HG03558 (cell line): ENCODE data around the gene KDM4C.
A peak's percentile ranks its signal among the peaks of the same experiment; 100 is the strongest.
"Not testable (repeated sequence)": the region's sequence is repeated elsewhere in the genome, so short reads cannot be mapped to it uniquely, and the experiment has no call there.

Experiments
- ATAC-seq: cut with Tn5 transposase; IDR thresholded peaks from one replicate; pipeline ENCODE4 v1.9.1; 2021; ENCODE audit warnings: moderate number of reproducible peaks; ENCODE audit not compliant: unreplicated experiment; ENCODE audit errors: extremely low read depth

Gene KDM4C

DNA sequence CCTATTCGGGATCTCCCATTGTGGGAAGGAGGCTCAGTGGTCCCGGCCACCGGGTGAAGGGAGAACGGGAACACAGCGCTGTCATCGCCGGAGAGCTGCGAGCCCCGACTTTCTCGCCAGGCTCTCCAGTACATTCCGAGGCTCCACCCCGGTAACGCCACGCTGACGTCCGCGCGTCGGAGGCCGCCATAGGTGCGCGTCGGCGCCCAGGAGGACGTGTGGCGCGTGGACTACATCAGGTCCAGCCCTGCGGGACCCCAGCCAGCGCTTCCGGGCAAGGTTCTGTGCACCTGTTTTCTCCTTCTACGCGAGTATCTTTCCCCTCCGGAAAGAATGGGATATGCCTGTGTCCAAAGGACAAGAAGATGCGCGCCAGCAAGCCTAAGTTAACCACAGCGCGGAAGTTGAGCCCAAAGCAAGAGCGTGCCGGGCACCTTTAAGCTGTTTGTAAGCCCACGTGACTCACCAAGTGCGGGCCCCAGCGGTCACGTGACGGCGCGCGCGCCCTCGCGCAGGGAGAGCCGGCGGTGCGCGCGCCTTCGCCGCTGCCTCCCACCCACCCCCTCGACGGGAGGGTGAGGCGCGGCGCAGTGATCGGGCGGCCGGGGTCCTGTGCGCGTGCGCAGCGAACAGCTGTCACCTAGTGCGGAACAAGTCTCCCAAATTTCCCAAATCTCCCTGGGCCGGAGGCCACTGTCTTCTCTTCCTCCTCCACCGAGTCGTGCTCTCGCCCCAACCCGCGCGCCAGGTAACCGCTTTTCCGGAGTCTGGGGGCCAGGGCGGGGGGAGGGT, at the start of gene KDM4C:
Gene KDM4C (plus strand): TSS at position 518 of the 792 bp plus-strand sequence. CDS start 35,016 bp downstream, outside the sequence.
- peak; percentile 65 for ATAC-seq

DNA sequence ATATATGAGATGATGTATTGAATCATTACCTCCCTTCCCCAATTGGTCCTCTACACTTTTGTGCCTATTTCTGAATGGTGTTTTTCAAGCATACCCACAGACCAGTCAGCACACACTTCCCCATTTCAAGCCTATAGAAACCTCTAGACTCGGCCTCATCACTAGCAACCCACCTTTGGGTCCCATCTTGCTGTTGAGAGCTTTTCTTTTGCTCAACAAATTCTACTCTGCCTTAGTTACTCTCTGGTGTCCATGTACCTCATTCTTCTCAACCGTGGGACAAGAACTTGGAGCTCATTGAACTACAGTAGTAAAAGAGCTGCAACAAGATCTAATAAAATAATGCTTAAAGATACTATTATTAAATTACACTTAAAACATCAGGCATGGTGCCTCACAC, 49.0 kb upstream of the KDM4C start:
- ATAC-seq = no peak

DNA sequence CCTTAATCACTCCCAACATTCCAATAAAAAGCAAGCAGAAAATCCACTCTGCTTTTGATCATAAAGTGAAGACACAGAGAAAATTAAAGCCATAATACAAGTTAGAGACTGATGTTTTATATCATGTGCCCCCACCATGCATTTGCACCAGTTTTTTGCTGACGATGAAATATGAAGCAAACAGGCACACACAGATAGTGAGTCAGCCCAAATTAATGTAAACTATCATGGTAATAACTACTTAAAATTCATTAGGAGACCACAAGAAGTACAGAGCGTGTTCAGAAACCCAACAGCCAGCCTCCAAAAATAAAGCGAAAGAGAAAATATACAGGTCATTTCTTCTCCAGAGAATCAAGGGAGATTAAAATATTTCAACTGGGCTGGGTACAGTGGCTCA, 46.4 kb upstream of the KDM4C start:
- ATAC-seq = no peak

DNA sequence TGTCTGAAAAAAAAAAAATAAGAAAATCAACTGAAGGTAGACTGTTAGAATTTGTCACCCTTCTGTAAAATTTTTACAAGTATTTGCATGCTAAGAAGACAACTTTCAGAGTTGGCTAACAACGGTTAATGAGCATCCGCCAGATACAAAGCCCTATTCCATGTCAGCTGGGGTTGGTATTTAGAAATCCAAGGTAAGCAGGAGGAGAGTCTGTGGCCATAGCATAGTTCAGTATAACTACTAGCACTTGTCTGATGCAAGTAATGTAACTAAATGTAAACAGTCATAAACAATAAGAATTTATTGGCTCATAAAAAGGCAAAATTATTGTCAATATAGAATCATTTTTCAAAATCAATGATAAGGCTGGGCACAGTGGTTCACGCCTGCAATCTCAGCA, 45.7 kb upstream of the KDM4C start:
- ATAC-seq = no peak

DNA sequence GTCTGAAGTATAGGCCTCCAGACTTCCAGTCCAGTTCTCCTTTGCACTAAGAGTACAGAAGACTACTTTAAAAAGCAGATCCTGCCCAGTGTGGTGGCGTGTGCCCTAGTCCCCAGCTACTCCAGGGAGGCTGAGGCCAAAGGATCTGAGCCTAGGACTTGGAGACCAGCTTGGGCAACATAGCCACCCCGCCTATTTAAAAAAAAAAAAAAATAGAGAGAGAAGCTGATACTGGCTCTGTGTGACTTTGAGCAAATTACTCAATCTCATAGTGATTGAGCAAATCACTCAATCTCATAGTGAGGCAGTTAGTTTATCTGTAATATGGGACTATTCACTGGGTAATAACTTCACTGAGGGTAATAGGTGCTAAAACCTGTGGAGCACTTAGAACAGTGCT, 43.6 kb upstream of the KDM4C start:
- ATAC-seq = no peak

DNA sequence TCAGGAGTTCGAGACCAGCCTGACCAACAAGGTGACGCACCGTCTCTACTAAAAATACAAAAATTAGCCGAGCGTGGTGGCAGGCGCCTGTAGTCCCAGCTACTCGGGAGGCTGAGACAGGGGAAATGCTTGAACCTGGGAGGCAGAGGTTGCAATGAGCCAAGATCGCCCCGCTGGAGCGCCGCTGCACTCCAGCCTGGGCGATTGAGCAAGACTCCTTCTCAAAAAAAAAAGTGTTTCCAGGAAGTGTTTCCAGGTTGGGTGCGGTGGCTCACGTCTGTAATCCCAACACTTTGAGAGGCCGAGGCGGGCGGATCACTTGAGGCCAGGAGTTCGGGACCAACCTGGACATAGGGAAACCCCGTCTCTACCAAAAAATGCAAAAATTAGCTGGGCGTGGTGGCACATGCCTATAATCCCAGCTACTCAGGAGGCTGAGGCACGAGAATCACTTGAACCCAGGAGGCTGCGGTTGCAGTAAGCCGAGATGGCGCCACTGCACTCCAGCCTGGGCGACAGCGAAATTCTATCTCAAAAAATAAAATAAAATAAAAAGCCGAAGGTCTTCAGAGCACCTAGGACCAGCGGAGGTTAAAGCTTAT, 42.5 kb upstream of the KDM4C start:
- ATAC-seq = not testable (repeated sequence)

DNA sequence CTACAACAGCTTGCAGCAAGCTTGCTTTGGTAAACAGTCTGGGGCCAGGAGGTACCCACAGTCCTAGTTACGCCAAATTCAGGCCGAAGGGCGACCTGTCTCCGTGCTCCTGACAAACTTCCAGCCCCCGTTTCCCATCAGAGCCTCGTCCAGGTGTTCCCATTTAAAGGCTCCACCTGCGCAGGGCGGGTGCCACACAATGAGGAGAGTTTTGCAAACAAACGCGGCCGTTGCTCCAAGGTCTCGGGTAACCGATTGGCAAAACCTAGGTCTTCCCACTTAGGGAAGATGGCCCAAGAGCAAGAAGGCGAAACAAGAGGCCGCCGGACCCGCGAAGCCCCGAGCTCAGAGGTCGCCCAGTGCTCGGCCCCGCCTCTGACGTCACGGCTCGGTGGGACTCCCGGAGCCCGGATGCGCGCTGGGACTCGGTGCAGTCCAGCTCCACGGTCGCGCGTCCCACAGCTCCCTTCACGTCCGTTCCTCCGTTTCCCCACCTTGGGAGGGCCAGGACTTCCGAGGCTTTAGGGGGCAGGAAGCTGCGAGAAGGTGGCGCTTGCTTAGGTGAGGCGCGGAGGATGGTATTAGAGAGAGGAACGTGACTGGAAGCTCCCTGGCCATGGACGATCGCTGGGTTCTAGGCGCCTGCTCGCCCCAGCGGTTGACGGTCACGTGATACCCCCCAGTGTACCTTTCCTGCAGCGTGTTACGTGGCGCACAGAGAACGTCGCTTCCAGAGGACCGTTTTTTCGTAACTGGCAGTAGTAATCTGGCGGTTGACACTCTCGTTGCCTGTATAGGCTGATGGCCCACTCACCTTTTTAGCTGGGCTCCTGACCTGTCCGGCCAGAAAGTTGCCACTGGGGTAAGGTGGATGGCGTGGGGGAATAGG, 41.8 kb upstream of the KDM4C start:
- ATAC-seq = peak; percentile 45

DNA sequence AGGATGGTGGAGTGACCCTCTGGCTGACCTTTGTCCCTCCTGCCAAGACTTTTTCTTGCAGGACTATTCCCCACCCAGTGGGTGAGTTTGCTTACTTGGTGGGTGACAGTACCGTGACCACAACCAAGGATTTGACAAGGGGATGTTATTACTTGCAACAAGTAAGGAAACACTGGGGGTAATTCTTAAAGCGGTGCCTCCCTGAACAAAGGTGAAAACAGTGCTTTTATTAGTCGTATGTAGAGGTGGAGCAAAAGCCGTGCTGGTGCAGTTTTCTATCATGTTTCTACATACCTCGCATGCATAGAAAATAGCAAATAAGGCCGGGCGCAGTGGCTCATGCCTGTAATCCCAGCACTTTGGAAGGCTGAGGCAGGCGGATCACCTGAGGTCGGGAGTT, 41.0 kb upstream of the KDM4C start:
- ATAC-seq = no peak

DNA sequence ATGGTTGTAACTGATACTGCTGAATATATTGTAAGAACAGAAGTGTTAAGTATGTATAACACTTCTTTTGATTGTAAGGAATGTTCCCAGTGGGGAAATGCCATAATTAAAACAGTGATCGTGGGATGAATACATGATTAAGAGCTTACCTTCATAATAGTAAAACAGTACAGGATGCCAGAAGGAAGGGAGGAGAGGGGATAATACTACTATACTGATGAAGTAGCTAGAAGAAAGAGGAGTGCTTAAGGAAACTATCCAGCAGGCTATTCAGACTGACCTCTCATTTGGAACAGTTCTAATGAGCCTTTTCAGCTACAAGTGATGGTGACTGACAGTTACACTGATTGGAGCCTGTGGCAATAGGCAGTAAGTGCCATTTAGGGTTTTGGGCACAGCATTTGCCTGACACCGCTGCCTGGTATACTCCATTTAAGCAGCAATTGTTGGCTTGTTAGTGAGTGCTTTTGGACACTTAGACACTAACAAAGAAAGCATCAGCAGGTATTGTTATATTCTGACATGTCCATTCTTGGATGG, 33.8 kb upstream of the KDM4C start:
- no peak for ATAC-seq

DNA sequence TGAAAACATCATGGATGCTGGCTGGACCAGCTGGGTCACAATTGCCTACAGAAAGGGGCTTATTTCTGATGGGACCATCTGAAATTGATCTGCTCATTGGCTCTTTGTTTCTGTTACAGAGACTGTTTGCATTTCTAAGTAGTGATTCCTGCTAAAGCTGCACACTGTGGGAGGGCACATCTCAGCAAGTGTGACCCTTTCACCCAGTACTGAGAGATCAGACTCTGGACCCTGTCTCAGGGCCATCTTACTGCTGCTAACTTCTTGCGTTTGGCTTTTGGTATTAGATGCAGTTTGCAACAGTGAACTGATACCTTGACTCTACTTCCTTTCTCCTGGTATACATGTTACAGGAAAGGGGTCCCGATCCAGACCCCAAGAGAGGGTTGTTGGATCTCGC, 24.5 kb upstream of the KDM4C start:
- no peak for ATAC-seq

DNA sequence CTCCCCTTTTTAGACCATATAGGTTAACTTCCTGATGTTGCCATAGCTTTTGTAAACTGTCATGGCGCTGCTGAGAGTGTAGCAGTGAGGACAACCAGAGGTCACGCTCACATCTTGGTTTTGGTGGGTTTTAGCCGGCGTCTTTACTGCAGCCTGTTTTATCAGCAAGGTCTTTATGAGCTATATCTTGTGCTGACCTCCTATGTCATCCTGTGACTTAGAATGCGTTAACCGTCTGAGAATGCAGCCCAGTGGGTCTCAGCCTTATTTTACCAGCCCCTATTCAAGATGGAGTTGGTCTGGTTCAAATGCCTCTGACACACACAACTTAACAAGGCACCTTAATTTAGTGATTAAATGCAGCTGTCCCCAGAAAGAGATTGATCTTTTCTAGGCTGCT, 23.9 kb upstream of the KDM4C start:
- no peak for ATAC-seq

DNA sequence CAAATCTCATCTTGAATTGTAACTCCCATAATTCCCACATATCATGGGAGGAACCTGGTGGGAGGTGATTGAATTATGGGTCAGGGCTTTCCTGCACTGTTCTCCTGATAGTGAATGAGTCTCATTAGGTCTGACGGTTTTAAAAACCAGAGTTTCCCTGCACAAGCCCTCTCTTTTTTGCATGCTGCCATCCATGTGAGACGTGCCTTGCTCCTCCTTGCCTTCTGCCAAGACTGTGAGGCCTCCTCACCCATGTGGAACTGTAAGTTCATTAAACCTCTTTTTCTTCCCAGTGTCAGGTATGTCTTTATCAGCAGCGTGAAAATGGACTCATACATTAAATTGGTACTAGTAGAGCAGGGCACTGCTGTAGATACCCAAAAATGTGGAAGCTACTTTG, 22.4 kb upstream of the KDM4C start:
- ATAC-seq = no peak

DNA sequence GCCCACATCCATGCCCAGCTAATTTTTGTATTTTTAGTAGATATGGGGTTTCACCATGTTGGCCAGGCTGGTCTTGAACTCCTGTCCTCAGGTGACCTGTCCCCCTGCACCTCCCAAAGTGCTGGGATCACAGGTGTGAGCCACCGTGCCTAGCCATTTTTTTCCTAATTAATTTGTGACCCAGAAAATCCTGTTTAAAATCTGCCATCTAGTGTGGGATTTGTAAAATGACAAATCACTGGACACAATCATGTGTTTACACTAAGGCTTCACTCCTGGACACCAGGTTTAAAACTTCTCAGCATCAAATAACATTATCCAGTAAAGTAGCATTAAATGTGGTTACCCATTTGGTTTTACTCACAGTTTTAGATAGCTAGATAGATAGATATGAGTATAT, 18.6 kb upstream of the KDM4C start:
- ATAC-seq = no peak

DNA sequence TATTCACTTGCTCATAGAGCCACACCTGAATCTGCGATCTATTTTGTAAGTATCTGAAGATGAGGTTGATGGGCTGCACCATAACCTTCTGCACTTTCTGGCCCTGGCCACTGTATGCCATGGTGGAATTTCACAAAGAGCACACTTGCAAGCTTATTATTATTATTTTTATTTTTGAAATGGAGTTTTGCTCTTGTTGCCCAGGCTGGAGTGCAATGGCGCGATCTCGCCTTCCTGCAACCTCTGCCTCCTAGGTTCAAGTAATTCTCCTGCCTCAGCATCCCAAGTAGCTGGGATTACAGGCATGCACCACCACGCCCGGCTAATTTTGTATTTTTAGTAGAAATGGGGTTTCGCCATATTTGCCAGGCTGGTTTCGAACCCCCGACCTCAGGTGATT, 8.9 kb upstream of the KDM4C start:
- not testable (repeated sequence) for ATAC-seq

DNA sequence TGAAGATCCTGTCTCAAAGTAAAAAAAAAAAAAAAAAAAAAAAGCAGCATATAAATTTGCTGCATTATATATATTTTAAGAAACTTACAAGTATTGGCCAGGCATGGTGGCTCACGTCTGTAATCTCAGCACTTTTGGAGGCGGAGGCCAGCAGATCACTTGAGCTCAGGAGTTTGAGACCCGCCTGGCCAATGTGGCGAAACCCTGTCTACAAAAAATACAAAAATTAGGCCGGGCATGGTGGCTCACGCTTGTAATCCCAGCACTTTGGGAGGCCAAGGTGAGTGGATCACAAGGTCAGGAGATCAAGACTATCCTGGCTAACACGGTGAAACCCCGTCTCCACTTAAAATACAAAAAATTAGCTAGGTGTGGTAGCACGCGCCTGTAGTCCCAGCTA, 2.9 kb upstream of the KDM4C start:
- ATAC-seq = not testable (repeated sequence)

DNA sequence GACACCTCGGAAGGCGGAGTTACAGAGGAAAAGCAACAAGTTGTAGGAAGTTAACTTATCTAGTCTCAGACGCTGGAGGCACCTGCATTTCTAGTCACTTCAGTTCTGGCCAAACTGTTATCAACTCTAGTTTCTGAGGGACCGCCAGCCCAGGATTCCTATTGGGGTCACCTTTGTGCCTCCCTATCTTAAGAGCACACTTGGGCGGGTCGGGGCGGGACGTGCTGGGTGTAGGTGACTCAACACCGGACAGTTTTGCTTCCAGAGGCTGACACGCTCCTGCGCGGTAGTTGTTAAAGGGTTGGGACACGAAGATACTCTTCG, 679 bp upstream of the KDM4C start:
- peak; percentile 7 for ATAC-seq

DNA sequence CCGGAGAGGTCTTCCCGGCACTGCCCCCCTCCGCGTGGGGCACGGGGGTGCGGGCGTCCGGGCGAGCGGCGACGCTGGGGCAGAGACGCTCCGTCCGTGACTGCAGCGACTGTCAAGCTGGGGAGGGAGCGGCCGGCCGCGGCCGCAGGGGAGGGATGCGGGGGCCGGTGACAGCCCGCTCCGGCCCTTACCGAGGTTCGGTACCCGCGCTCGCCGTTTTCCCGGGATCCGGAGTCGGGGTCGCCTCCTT, 400 bp downstream of the KDM4C start:
- no peak for ATAC-seq

DNA sequence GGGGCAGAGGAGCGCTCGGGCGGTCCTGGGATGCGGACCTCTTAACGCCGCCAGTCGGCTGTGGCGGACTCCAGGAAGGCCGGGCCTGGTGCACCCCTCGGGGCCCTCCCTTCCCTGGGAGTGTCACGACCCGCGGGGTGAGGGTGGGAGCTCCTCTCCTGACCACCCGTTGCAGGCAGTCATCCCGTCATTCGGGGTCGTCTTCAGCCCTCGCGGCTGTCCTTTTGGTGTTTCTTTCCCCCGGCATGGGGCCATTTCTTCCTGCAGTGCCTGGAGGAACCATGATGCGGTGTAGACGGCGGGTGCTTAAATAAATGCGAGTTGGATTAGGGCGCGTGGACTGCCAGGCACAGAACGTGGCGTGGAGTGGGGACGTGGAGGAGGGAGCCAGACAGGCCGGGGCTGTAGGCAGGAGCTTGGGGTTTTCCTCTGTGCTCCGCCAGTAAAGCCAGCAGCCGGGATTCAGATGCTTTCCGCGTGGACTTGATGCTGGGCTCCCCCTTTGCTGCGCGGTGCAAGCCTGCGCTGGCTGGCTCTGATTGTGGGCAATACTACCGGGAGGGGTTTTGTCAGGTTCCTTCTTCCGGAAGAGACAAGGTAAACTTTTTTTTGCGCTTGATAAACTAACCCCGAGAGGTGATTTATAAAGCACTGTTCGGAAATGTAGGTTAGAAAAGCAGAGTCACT, 868 bp downstream of the KDM4C start:
- no peak for ATAC-seq

DNA sequence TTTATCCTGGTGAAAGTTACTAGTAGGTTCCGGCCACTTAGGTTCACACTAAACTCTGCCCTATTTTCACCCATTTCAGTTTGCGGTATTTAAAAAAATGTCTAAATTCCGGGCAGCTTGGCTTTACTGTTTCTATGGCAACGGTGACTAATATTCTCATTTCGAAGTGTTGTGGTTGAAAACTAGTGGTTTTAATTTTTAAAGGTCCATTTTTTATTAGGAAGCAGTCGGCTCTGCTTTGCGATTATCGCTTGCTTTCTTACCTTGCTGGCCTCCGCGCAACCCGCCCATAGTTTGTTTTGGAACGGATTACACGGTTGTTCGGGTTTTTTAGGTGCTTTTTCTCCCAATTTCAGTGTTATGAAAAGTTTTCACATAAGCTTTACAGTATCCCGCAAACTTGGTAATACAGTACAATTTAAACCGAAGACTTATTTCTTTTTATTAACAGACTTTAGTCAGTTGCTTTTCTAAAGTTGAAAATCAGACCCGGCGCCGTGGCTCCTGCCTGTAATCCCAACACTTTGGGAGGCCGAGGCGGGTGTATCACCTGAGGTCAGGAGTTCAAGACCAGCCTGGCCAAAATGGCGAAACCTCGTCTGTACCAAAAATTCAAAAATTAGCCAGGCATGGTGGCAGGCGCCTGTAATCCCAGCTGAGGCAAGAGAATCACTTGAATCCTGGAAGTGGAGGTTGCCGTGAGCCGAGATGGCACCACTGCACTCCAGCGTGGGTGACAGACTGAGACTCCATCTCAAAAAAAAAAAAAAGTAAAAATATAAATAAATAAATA, 1.6 kb downstream of the KDM4C start:
- ATAC-seq = no peak

DNA sequence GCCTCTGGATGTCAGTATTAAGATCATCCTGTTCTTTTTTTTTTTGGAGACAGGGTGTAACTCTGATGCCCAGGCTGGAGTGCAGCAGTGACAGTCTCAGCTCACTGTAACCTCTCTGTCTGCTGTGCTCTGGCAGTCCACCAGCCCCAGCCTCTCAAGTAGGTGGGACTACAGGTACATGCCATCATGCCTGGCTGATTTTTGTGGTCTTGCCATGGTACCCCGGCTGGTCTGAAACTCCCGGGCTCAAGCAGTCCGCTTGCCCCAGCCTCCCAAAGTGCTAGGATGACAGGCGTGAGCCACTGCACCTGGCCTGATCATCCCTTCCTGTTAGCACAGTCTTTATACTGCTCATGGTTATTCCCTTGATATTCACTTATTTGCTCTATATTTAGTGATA, 3.5 kb downstream of the KDM4C start:
- no peak for ATAC-seq
